PC-3 (cell line): ENCODE data around the gene ADAT2. TPM values are rescaled to one million over a fixed set of nuclear protein-coding genes. Genes with fewer than 3 reads are reported as not detected.
A peak's percentile ranks its signal among the peaks of the same experiment; 100 is the strongest.

ENCODE experiments used
- ATAC-seq: fragments of 200-7000 bp; cut with Tn5 transposase; 2 replicates; pipeline ENCODE4 v1.9.1; 2020; ENCODE audit warnings: mild to moderate bottlenecking, moderate library complexity
- BruUV-seq: library from RNA; stranded (reverse); fragments of 400-500 nt; replicated peaks from 2 replicates; lab custom pipeline; 2021; lab: Mats Ljungman, UMichigan
- CTCF ChIA-PET: fragments of 300-600 bp; sonication (Branson Sonifier 250); formaldehyde crosslinking; loops from one replicate; lab custom pipeline; 2022; ENCODE audit warnings: antibody characterized with exemption; lab: Charles Lee
- POLR2A ChIA-PET: fragments of 300-600 bp; sonication (Branson Sonifier 250); formaldehyde crosslinking; loops from one replicate; lab custom pipeline; 2022; ENCODE audit warnings: antibody characterized with exemption; ENCODE audit not compliant: unreplicated experiment; lab: Charles Lee
- DNase-seq: peaks from one replicate; pipeline ENCODE4 v3.0.0-alpha.2; 2015
- H2AFZ ChIP-seq: fragments of 300-600 bp; sonication (generic); 2 replicates; pipeline ENCODE4 v1.6.0; 2016; ENCODE audit warnings: antibody characterized with exemption, low read length
- H3F3A ChIP-seq: fragments of 300-600 bp; sonication (generic); one replicate; pipeline ENCODE4 v1.6.0; 2017; ENCODE audit warnings: antibody characterized with exemption, low read length, control low read depth, mild to moderate bottlenecking; ENCODE audit not compliant: unreplicated experiment
- H3K27ac ChIP-seq: fragments of 300-600 bp; sonication (generic); 2 replicates; pipeline ENCODE4 v1.5.1; 2016; ENCODE audit warnings: mild to moderate bottlenecking, low read length
- H3K27me3 ChIP-seq: fragments of 300-600 bp; sonication (generic); 2 replicates; pipeline ENCODE4 v1.6.1; 2016; ENCODE audit warnings: low read length, mixed read lengths
- H3K36me3 ChIP-seq: fragments of 300-600 bp; sonication (generic); 2 replicates; pipeline ENCODE4 v1.6.1; 2016; ENCODE audit warnings: low read depth, mixed run types, low read length, mixed read lengths
- H3K4me1 ChIP-seq: fragments of 300-600 bp; sonication (generic); 2 replicates; pipeline ENCODE4 v1.5.1; 2016; ENCODE audit warnings: low read length; ENCODE audit not compliant: insufficient read depth
- H3K4me2 ChIP-seq: fragments of 300-600 bp; sonication (generic); 2 replicates; pipeline ENCODE4 v1.6.0; 2016; ENCODE audit warnings: low read length
- H3K4me3 ChIP-seq: fragments of 300-600 bp; sonication (generic); 2 replicates; pipeline ENCODE4 v1.5.1; 2016; ENCODE audit warnings: mild to moderate bottlenecking, low read length, mixed read lengths
- H3K79me2 ChIP-seq: fragments of 300-600 bp; sonication (generic); 2 replicates; pipeline ENCODE4 v1.6.1; 2017; ENCODE audit warnings: low read length, mixed read lengths
- H3K9ac ChIP-seq: fragments of 300-600 bp; sonication (generic); 2 replicates; pipeline ENCODE4 v1.6.0; 2016; ENCODE audit warnings: mild to moderate bottlenecking, low read length
- H3K9me2 ChIP-seq: fragments of 300-600 bp; sonication (generic); replicated peaks from 2 replicates; pipeline ENCODE4 v1.6.1; 2016; ENCODE audit warnings: mixed run types, low read length, mixed read lengths
- H3K9me3 ChIP-seq: fragments of 300-600 bp; sonication (generic); 2 replicates; pipeline ENCODE4 v1.6.1; 2016; ENCODE audit warnings: low read length, mixed read lengths
- H4K20me1 ChIP-seq: fragments of 300-600 bp; sonication (generic); 2 replicates; pipeline ENCODE4 v1.6.1; 2016; ENCODE audit warnings: low read length, mixed read lengths
- EZH2 ChIP-seq: fragments of 300-600 bp; sonication (generic); IDR thresholded peaks from one replicate; pipeline ENCODE4 v1.6.1; 2017; ENCODE audit warnings: antibody characterized with exemption, mild to moderate bottlenecking, low read length; ENCODE audit not compliant: unreplicated experiment
- EZH2phosphoT487 ChIP-seq: fragments of 300-600 bp; sonication (generic); IDR thresholded peaks from 2 replicates; pipeline ENCODE4 v1.6.1; 2018; ENCODE audit warnings: mild to moderate bottlenecking, antibody characterized with exemption, low read length, borderline replicate concordance
- intact Hi-C: fragments of 100-400 bp; cut with micrococcal nuclease; formaldehyde crosslinking; loops from 2 replicates; pipeline ENCODE4 v1.9.0; 2023
- total RNA-seq: library from RNA; depleted of rRNA; stranded (reverse); fragments of >200 nt; gene quantifications from 2 replicates; pipeline ENCODE4 v1.2.3, GENCODE V29; 2014
- TF ChIP-seq, protein P1 (sequence below): fragments of 300-600 bp; sonication (generic); conservative IDR thresholded peaks from 2 replicates; pipeline ENCODE4 v1.5.1; 2017; ENCODE audit warnings: antibody characterized with exemption, low read depth, mild to moderate bottlenecking, low read length

ADAT2 gene
- total RNA-seq, 1 experiment from 2014 or later = 5.1 TPM

DNA sequence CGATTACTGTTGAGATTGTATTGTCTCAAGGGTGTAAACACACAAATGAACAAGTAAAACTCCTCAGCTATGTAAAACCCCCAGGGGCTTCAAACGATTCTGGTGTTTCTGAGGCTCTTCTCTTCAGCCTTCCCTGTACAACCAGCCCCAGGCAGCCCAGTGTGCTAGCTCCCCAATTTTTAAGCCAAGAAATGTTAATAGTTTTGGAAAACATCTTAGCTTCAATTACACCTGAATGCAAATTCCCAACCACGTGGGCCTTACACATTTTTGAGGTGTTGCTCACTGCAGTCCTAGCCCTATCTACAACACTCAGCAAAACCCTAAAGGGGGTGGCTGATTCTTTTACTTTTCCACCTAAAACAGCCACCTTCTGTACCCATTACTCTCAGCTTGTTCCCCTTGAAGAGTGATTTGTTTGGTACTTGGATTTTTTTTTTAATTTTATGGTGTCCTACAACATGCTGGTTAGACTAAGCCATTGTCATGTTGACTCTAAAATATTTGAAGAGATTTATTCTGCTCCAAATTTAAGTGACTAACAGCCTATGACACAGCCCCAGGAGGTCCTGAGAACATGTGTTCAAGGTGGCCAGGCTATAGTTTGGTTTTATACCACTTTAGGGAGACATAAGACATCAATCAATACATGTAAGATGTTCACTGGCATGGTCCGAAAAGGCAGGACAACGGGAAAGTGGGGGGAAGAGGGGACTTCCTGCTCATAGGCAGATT lies 48.7 kb downstream of the ADAT2 start:
- Histone ChIP-seq H3K4me1 (peaks cover 49% of the 10 kb centered on the region), H3K9me2 (no peaks in the 10 kb centered on the region), H3K79me2 (no peaks in the 10 kb centered on the region), H2AFZ (0 out of 2 replicates have a peak overlapping the region, but pooled peaks have one; percentile 9), H3K4me2 (no peak overlapping the region), H3K27ac (no peak overlapping the region), H3K27me3 (no peaks in the 10 kb centered on the region), H4K20me1 (no peaks in the 10 kb centered on the region), H3F3A (no peaks in the 10 kb centered on the region), H3K4me3 (no peak overlapping the region), H3K36me3 (no peaks in the 10 kb centered on the region), H3K9me3 (no peaks in the 10 kb centered on the region), H3K9ac (no peak overlapping the region)
- POLR2A ChIA-PET = interaction anchor here (0.6 kb wide), 1 partner anchor 91 kb away, joined by 4 read pairs; no protein-coding TSS in a partner anchor
- peak; percentile 12 for DNase-seq
- no peak for ATAC-seq
- BruUV-seq = no TSS peak
- intact Hi-C loops = no loop called here
- CTCF ChIA-PET = no interaction called here
- no peak for TF ChIP-seq EZH2phosphoT487
- TF ChIP-seq, protein P1, sequence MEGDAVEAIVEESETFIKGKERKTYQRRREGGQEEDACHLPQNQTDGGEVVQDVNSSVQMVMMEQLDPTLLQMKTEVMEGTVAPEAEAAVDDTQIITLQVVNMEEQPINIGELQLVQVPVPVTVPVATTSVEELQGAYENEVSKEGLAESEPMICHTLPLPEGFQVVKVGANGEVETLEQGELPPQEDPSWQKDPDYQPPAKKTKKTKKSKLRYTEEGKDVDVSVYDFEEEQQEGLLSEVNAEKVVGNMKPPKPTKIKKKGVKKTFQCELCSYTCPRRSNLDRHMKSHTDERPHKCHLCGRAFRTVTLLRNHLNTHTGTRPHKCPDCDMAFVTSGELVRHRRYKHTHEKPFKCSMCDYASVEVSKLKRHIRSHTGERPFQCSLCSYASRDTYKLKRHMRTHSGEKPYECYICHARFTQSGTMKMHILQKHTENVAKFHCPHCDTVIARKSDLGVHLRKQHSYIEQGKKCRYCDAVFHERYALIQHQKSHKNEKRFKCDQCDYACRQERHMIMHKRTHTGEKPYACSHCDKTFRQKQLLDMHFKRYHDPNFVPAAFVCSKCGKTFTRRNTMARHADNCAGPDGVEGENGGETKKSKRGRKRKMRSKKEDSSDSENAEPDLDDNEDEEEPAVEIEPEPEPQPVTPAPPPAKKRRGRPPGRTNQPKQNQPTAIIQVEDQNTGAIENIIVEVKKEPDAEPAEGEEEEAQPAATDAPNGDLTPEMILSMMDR = no peak
- no peak for TF ChIP-seq EZH2

DNA sequence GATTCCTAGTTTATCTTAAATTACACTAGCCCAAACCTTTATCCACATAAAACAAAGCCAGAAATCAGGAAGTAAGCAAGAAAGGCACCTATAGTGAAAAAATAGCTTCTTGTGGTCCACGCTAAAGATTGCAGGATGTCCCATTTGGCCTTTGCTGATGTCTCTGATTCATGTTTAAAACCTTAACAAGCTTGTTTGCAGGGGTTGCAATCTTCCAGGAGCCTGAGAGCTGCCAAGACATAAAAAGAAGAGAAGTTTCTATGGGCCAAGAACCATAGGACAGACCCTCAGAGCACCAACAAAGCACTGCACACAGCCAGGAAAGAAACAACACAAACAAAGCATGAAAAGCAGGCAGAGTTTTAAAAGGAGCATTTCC lies 49.4 kb downstream of the ADAT2 start:
- CTCF ChIA-PET = no interaction called here
- peak overlapping the region; percentile 44 for H3K27ac ChIP-seq

More for the DNA sequence above, 49.4 kb downstream of the ADAT2 start:
- TF ChIP-seq EZH2 (no peak), EZH2phosphoT487 (no peak)
- TF ChIP-seq, protein P1 = no peak
- no peaks in the 10 kb centered on the region for H3F3A ChIP-seq
- H4K20me1 ChIP-seq = no peaks in the 10 kb centered on the region
- H3K9ac ChIP-seq = no peak overlapping the region
- POLR2A ChIA-PET = interaction anchor here (0.6 kb wide), 1 partner anchor 91 kb away, joined by 4 read pairs; no protein-coding TSS in a partner anchor
- H3K4me3 ChIP-seq = no peak overlapping the region
- no peak for DNase-seq
- no peak overlapping the region for H3K4me2 ChIP-seq
- no TSS peak for BruUV-seq
- H2AFZ ChIP-seq = 0 out of 2 replicates have a peak overlapping the region, but pooled peaks have one; percentile 9
- intact Hi-C loops = no loop called here
- no peaks in the 10 kb centered on the region for H3K36me3 ChIP-seq
- H3K79me2 ChIP-seq = no peaks in the 10 kb centered on the region
- H3K9me3 ChIP-seq = no peaks in the 10 kb centered on the region
- no peaks in the 10 kb centered on the region for H3K9me2 ChIP-seq
- no peaks in the 10 kb centered on the region for H3K27me3 ChIP-seq
- H3K4me1 ChIP-seq = peaks cover 54% of the 10 kb centered on the region
- ATAC-seq = no peak
